ENCODE measurements around the gene ENPP6.
"Not testable (repeated sequence)": the region's sequence is repeated elsewhere in the genome, so short reads cannot be mapped to it uniquely, and the experiment has no call there.

ENPP6 gene

GRCh38 chr4:184146951-184147350 is 70.7 kb downstream of the ENPP6 start:
- DNase-seq = no peak

GRCh38 chr4:184145596-184145995 is 72.1 kb downstream of the ENPP6 start:
- no peak for DNase-seq

- no peak for DNase-seq
Observed at GRCh38 chr4:184143770-184144564, 73.7 kb downstream of the ENPP6 start.

- peak; percentile 68 for DNase-seq
Observed at GRCh38 chr4:184142121-184143000, 75.3 kb downstream of the ENPP6 start.

GRCh38 chr4:184140901-184141300 is 76.8 kb downstream of the ENPP6 start:
- not testable (repeated sequence) for DNase-seq

- DNase-seq = no peak
Observed at GRCh38 chr4:184136525-184136924, 81.1 kb downstream of the ENPP6 start.

GRCh38 chr4:184126800-184127199 is 90.9 kb downstream of the ENPP6 start:
- DNase-seq = no peak

- no peak for DNase-seq
Observed at GRCh38 chr4:184122631-184123408, 94.9 kb downstream of the ENPP6 start.

GRCh38 chr4:184120549-184121127 is 97.0 kb downstream of the ENPP6 start:
- DNase-seq = no peak

- no peak for DNase-seq
Observed at GRCh38 chr4:184117662-184118199, 99.9 kb downstream of the ENPP6 start.

GRCh38 chr4:184115399-184115798 is 102.3 kb downstream of the ENPP6 start:
- no peak for DNase-seq

GRCh38 chr4:184114431-184114830 is 103.2 kb downstream of the ENPP6 start:
- no peak for DNase-seq

- DNase-seq = no peak
Observed at GRCh38 chr4:184112006-184112550, 105.6 kb downstream of the ENPP6 start.

- DNase-seq = no peak
Observed at GRCh38 chr4:184111233-184111832, 106.3 kb downstream of the ENPP6 start.

GRCh38 chr4:184110452-184111224 is 107.0 kb downstream of the ENPP6 start:
- no peak for DNase-seq

- DNase-seq = no peak
Observed at GRCh38 chr4:184108006-184108501, 109.6 kb downstream of the ENPP6 start.

GRCh38 chr4:184104419-184105101 is 113.1 kb downstream of the ENPP6 start:
- no peak for DNase-seq

- DNase-seq = no peak
Observed at GRCh38 chr4:184103527-184104264, 114.0 kb downstream of the ENPP6 start.

GRCh38 chr4:184102927-184103326 is 114.7 kb downstream of the ENPP6 start:
- DNase-seq = no peak
